ENCODE data around the gene FAM124A.

The FAM124A gene

DNA sequence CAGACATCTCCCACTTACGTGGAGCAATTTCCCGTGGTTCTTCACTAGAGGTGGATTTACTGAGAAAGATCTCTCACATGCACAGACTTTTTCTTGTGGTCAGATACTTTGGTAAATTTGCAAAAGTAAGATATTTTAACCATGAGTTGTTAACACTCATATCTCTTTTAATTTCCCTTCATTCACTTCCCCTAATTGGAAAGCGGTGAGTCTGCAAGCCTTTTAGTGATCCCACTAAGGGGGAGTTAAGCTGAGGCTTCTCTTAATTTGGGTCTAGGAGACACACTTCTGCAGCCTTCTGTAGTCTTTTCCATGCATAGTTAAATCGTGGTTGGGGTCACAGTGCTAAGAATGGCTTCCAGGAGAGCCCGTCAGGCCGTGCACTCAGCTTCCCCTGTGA, 86.6 kb downstream of the FAM124A start:
- no peak for DNase-seq (ENCODE audit: low read depth)

DNA sequence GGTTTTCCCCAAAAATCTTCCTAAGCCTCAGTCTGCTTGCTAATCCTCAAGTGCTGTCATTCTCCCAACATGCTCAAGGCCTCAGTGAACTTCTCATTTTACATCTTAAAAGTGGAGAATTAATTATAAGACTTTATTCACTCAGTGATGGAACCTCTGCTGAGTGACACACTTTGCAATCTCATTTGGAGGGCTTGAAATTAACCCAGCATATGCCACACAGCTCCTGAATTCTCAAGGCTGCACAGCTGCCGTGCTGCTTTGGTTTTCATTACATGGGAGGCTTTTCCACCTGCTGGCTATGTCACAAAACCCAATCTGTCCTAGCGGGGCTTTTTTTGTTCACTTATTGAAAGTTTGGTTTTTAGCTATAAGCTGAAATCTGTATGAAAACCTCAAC, 89.0 kb downstream of the FAM124A start:
- no peak for DNase-seq (ENCODE audit: low read depth)

DNA sequence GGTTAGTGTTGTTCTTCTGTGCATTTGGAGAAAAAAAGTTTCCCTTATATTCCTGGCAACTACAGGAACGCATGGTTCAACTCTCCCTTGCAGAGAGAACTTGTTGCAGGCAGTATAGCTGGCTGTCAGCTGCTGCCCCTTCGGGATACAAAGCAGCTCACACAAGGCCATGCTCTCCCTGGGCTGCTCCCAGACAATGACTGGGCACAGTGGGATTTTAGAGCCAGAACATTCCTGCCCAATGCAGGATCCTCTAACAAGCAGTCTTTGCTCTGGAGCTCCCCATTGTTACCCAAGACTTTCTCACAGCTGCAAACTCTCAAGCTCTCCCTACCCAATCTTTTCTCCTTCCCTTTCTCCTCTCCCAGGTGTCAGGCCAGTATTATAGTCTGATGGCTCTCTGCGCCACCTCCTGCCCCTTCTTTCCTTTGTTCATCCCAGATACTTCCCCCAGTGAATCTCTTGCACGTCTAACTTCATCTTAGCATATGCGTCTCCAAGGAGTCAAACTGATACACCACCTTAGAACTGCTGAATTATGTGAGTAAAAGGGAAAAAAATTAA, 89.8 kb downstream of the FAM124A start:
- DNase-seq (ENCODE audit: low read depth) = no peak

DNA sequence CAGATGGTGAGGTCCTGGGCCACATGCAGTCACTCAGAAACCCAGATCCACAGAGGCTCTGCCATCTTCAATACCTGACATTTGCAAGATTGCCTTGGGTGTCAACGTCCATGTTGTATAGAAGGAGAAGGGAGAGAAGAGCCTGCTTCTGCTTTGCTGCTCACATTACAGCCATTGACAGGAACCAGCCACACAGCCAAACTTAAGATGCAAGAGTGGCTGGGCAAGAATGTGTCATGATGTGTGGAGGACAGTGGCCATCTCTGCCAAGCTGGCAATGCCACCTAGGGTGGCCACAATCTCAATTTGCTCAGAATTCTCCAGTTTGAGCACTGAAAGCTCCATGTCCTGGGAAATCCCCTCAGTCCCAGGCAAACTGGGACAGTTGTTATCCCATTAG, 91.4 kb downstream of the FAM124A start:
- DNase-seq (ENCODE audit: low read depth) = no peak

DNA sequence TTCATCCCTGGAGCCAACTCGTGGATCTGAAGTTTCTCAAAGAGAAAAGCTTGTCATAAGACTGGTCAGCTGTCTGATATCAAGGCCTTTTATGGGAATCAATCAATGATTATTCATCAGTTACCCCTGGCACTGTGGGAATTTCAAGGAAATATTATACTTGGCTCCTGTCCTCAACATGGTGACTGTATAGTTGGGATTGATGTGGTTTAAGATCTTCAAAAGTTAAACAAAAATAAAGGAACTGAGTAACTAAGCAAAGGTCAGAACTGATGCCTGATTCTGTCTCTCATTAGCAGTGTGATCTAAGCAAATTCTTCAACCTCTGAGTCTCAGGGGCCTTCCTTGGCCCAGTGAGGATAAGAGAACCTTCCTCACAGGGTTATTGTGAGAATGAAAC, 95.1 kb downstream of the FAM124A start:
- DNase-seq (ENCODE audit: low read depth) = no peak

DNA sequence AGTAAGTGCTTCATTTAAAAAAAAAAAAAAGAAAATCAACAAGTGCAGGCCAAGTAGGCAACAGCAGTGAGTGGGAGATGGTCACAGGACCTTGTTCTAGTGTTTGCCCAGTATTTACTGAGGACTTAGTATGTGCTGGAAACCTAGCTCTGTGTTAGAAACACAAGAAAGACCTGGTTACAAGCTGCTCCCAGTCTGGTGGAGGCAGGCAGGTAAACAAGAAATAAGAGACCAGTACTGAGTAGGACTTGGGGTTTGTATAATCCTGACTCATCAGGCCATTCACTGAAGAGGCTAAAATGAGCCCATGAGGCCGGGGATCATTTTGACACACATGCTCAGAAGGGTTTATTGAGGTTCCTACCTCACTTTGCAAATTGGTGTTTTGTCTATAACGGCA, 95.8 kb downstream of the FAM124A start:
- DNase-seq (ENCODE audit: low read depth) = no peak

DNA sequence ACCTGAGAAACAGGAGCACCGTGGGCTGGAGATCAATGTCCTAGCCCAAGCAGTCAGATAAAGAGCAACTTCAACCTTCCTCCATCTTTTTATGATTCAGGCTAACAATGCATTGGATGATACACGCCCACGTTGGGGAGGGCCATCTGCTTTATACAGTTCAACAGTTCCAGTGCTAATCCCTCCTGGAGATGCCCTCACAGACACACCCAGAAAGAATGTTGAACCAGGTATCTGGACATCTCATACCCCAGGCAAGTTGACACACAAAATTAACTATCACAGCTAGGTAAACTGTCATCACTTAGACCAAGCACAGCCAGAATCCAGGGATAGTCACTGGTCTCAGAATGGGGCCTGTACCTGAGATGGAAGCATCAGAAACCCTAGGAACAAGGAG, 96.7 kb downstream of the FAM124A start:
- no peak for DNase-seq (ENCODE audit: low read depth)

DNA sequence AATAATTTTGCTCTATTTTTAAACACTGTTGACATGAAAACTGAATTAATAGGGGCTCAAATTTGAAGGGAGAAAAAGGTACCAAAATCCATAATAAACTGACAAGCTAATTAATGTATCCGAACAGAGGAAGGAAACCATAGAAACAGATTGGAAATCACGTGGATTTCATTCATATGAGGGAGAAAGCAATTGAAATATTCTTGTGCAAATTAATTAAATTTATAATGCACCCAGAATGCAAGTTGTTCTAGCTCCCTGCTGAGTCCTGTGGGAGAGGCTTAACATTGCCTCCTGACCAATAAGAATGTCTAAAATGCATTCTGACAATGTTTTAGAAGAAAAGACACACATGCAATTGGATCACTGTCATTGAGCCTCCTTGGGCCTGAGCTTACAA, 99.6 kb downstream of the FAM124A start:
- no peak for DNase-seq (ENCODE audit: low read depth)

DNA sequence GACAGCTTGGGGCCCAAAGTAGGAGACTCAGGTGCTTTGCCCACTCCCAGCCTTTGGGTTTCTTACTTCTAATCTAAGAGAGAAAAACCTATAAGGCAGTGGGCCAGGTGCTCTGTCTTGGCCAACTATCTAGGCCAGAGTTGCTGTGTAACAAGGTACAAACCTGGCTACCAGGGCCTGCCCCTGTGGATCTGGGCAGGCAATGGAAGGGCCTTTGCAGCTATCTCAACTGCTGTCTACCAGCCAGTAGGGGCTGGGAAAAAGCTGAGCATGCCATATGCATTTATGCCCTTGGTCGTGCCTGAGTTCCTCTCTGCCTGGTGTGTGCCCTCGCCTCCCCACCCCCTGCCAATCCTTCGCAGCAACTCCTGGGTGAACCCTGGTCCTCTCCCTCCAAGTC, 100.6 kb downstream of the FAM124A start:
- DNase-seq (ENCODE audit: low read depth) = no peak

DNA sequence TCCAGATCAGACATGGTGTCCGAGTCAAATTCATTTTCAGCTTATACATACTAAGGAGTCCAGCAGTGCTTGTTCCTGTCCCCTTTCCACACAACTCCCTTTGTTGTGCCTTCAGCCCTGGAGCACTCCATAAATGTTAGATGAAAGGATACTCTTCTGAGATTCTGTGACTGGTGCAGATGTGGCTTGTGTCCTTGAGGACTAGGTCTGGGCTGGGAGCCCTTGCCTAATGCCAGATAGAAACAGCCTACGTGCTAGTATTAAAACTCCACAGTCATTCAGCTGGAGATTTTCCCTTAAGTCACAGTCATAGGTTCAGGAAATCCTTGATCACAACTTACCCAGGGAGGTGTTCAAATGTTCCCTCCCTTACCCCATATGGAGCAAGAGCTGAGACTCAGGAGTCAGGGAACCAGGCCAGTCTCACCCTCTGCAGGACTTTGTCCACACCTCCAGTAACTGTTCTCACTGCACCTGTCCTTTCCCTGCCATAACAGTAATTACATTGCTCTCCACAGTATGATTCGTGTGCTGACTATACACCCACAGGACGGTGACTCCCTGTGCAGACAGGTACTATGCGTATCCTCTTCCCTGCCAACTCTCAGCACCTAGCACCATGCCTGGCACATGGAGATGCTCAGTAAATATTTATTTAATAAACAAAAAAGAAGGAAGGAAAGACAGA, 101.8 kb downstream of the FAM124A start:
- no peak for DNase-seq (ENCODE audit: low read depth)

DNA sequence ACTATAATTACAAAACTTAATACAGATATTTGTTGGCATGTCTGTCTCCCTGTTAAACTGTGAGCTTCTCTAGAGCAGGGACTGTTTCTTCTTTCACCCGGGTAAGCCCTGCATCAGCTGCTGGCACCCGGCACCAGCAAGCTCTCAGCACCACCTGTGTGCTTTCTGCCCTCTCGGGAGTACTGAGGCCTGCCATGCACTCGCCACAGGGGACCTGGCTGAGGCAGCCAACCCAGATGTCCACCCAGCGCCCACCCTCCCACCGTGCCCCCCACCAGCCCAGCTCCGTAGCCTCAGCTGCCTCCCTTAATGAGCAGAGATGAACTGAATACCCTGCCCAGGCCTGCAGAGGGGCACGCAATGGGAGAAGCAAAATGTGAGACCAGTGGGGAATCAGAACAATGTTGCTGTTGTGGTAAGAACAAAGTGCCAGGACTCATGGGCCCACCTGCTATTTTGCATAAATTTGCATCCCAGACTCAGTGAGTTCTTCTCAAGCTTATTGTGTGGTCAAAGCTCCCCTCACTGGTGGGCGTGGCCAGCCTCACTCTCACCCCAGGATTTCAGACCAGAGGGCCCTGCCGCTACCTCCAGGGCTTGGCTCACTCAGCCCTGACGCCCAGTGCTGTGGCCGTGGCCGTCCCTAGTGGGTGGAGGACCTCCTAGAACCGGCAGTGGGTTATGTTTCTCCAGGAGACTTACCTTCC, 102.7 kb downstream of the FAM124A start:
- DNase-seq (ENCODE audit: low read depth) = no peak

DNA sequence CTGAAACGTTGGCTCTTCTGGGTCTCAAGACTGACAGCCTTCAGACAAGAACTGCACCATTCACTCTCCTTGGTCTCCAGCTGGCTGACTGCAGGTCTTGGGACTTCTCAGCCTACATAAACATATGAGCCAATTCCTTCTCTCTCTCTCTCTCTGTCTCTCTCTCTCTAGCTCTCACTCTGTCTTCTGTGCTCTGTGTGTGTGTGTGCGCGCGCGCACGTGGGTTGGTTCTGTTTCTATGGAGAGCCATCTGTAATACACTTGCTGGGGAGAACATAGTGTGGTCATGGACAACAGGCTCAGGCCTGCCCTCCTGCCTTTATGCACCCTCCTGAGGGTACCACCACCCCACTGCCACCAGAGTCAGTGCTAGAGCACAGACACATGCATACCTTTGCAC, 103.6 kb downstream of the FAM124A start:
- no peak for DNase-seq (ENCODE audit: low read depth)

DNA sequence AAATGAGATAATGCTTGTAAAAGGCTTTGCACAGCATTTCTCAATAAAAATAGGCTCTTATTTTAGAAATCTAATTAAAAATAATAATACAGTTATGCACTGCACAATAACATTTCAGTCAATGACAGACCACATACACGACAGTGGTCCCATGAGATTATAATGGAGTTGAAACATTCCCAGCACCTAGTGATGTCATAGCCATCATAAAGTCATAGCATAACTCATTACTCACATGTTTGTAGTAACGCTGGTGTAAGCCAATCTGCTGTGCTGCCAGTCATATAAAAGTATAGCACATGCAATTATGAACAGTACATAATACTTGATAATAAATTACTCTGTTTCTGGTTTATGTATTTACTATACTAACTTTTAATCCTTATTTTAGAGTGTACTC, 104.6 kb downstream of the FAM124A start:
- no peak for DNase-seq (ENCODE audit: low read depth)

DNA sequence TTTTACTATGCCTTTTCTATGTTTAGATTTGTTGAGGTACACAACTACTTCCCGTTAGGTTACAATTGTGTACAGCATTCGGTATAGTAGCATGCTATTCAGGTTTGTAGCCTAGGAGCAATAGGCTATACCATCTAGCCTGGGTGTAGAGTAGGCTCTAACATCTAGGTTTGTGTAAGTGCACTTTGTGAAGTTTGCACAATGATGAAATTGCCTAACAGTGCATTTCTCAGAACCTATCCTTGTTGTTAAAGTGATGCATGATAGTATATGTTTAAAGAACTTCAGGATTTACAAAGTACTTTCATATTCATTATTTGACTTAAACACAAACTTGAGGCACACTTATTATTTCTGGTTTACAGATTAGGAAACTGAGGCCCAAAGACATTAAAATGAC, 105.8 kb downstream of the FAM124A start:
- no peak for DNase-seq (ENCODE audit: low read depth)

DNA sequence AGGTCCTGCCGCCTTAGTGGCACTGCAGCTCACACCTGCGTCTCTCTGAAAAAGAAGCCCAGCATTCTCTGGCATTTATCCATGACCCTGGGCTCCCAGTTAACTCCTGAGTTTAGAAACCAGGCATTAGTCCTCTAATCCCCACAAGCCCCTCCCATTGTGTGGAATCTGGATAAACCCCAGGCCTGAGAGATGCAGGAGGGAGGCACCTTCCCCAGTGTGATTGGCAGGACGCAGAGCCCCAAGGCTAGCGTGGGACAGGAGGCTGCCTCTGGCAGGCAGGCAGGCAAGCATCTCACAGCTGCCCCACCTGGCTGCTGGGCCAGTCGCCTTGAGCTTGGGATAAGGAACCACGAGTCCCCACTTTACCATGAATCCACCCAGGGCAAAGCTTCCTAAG, 106.3 kb downstream of the FAM124A start:
- no peak for DNase-seq (ENCODE audit: low read depth)

DNA sequence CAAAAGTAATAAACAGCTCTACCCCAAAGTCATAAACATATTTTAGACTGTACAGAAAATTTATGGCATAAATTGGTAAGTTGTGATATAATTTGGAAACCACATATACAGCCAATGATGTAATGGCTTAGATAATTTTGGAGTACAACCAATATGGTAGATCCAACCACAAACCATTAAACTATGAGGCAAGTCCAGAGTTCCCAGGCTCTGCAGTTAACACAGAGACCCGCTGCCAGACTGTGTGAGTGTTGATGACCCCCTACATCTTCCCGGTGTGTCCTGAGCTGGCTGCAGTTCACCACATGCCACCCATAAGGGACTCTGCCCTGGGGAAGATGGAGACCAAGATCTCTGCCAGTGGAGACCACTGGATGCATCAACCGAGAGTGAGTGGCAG, 107.4 kb downstream of the FAM124A start:
- DNase-seq (ENCODE audit: low read depth) = no peak

DNA sequence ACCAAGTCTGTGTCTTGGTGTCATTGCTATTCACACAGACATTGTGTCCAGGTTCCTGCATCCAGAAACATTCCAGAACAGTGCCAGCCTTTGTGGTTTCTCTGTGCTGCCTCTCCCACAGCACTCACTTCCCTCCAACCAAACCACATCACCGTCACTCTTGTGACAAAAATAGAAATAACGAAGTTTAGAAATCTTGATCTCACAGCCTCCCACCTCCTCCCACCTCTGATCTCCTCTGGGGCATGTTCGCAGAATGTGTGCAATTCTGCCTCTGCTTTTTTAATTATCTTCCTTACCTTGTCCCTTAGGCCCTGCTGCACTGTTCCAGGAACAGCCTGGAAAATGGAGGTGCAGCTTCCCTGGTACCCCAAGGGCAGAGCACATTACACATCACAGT, 108.6 kb downstream of the FAM124A start:
- DNase-seq (ENCODE audit: low read depth) = no peak

DNA sequence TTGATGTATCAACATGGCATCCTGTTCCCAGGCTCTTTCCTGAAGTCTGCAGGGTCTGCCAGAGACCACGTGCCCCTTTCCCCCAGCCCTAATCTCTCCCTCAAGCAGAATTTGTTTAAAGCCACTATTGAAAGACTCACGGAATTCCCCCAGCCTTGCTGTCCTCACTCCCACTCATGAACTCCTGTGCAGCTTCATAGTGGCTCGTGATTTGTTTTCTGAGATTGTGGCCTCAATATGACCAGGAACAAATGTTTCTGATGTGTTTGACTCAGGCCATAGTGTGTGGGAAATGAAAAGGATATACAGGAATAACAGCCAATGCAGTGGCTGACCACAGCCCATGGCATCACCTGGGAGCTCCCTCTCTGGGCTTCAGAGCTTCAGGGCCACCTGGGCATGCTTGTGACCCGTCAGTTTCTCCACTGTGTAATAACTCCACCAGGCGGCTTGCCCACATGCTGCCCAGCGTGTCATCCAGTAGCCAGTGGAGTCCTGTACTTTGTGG, 109.2 kb downstream of the FAM124A start:
- no peak for DNase-seq (ENCODE audit: low read depth)

DNA sequence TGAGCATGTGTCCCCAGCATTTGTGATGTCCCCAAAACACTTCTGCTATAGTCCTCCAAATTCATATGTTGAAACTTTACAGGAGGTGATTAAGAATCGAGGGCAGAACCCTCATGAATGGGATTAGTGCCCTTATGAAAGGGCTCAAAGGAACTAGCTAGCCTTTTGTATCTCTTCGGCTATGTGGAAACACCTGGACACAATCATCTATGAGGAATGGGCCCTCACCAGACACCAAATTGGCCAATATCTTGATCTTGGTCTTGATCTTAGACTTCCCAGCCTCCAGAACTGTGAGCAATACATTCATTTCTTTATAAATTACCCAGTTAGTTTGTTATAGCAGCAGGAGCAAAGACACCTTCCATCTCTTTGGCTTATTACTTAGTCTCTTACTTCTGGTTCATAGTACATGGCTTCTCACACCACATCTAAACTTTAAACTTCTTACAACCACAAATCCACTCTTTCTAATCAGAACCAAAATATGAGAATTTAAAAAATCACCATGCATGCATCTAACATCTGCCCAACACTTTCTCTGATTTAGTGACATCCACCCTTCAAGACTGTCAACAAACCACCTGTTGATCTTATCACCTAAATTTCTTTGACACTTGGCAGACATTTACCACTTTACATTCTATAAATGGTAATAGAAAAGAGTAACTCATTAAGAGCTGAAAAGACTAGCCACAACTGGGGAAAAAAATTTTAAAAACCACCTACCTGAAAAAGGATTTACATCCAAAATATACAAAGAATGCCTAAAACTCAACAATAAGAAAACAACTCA, 110.6 kb downstream of the FAM124A start:
- no peak for DNase-seq (ENCODE audit: low read depth)

DNA sequence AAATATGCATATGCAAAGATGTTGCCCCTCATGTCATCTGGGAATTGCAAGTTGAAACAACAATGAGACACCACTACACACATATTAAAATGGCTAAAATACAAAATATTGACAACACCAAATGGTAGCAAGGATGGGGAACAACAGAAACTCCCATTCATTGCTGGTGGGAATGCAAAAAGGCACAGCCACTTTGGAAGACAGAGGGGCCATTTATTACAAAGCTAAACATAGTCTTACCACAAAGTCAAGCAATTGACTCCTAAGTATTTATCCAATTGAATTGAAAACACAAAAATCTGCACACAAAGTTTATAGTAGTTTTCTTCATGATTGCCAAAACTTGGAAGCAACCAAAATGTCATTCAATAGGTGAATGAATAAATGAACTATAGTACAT, 111.2 kb downstream of the FAM124A start:
- no peak for DNase-seq (ENCODE audit: low read depth)

DNA sequence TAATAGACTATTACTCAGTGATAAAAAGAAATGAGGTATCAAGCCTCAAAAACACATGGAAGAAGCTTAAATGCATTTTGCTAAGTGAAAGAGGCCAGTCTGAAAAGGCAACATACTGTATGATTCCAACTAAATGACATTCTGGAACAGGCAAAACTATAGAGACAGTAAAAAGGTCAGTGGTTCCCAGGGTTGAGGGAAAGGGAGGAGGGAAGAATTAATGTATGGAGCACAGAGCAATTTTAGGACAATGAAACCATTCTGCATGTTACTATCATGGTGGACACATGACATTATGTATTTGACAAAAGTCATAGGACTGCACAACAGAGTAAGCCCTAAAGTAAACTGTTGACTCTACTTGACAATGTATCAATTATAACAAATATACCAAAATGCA, 111.6 kb downstream of the FAM124A start:
- no peak for DNase-seq (ENCODE audit: low read depth)

Data from ELR (cell line).